ENCODE data around the gene NRCAM. TPM values are rescaled to one million over a fixed set of nuclear protein-coding genes. Genes with fewer than 3 reads are reported as not detected.

Gene NRCAM
- total and polyA plus RNA-seq, 2 of the 8 experiments (the other 6 are each of a cell fraction or from before 2014, with no cell fraction given): 2.7 to 3.8 TPM

GRCh38 chr7:108286290-108286904, 169.8 kb downstream of the NRCAM start:
- H3K23me2 ChIP-seq (ENCODE audit: low read depth, low read length): no peaks in the 10 kb centered on the region
- H2AK5ac ChIP-seq (ENCODE audit: low read depth, low read length): no peak overlapping the region
- H2BK120ac ChIP-seq (replicated peaks; ENCODE audit: low read depth, low read length): no peak overlapping the region
- no peak overlapping the region for H4K8ac ChIP-seq (ENCODE audit: extremely low read depth, insufficient read depth, low read length)
- H3K4me3 ChIP-seq (ENCODE audit: extremely low read depth in 1 of 4, insufficient read depth in 2 of 4, low read depth in 3 of 4, low read length in 4 of 4): no peak overlapping the region
- no peak overlapping the region for H3K14ac ChIP-seq (ENCODE audit: insufficient read length)
- 92 to 100% methylated on average over 2 to 9 of the region's 9 CpGs for WGBS, 2 experiments (ENCODE audit: extremely low coverage in 1 of 2, insufficient coverage in 1 of 2, insufficient read length in 1 of 2, insufficient replicate concordance in 2 of 2, low coverage in 1 of 2, low lambda C conversion rate in 2 of 2, missing lambda C conversion rate in 1 of 2)
- DNase-seq (ENCODE audit: low read depth in 1 of 2, low spot score in 2 of 2): no peak
- no peak overlapping the region for H3K4ac ChIP-seq (replicated peaks; ENCODE audit: insufficient read length, low read depth, low read length)
- ChIA-PET POLR2A (ENCODE audit: partially characterized antibody) (no interaction called here), CTCF (ENCODE audit: partially characterized antibody) (no interaction called here)
- no peak overlapping the region for H4K91ac ChIP-seq (replicated peaks; ENCODE audit: insufficient read length, low read length)
- H3K4me2 ChIP-seq (ENCODE audit: insufficient read depth in 1 of 2, low read depth in 2 of 2, low read length in 2 of 2): no peak overlapping the region
- no peak overlapping the region for H4K5ac ChIP-seq (ENCODE audit: insufficient read length, low read depth, low read length)
- H2BK5ac ChIP-seq (ENCODE audit: low read depth, low read length): no peak overlapping the region
- no peak overlapping the region for H3K9ac ChIP-seq (replicated peaks in 1 of 4; ENCODE audit: extremely low read depth in 1 of 4, low read depth in 3 of 4, low read length in 3 of 4)
- no peaks in the 10 kb centered on the region for H3K36me3 ChIP-seq (ENCODE audit: control insufficient read depth in 2 of 4, insufficient read depth in 4 of 4, low read length in 3 of 4)
- no peak overlapping the region for H2AFZ ChIP-seq (ENCODE audit: low read length)
- no peaks in the 10 kb centered on the region for H3K27me3 ChIP-seq (replicated peaks in 1 of 4; ENCODE audit: control insufficient read depth in 3 of 4, extremely low read depth in 1 of 4, insufficient read depth in 3 of 4, low read length in 3 of 4)
- no peaks in the 10 kb centered on the region for H3K9me3 ChIP-seq (ENCODE audit: insufficient read depth in 2 of 2, low read depth in 1 of 2, low read length in 1 of 2)
- no peaks in the 10 kb centered on the region for H4K20me1 ChIP-seq (replicated peaks in 1 of 2; ENCODE audit: control insufficient read depth in 1 of 2, insufficient read depth in 2 of 2, low read length in 2 of 2)
- peaks cover 0 to 5% (median 0%) of the 10 kb centered on the region in 4 experiments; a peak in 1 of 7 replicates for H3K4me1 ChIP-seq (replicated peaks in 1 of 4; ENCODE audit: control insufficient read depth in 3 of 4, insufficient read depth in 4 of 4, low read length in 3 of 4)
- no peak overlapping the region for H2BK12ac ChIP-seq (ENCODE audit: low read depth, low read length)
- FAIRE-seq: no peak
- H3K56ac ChIP-seq (replicated peaks; ENCODE audit: insufficient read length, low read depth, low read length): no peak overlapping the region
- H2BK20ac ChIP-seq (ENCODE audit: low read length): no peak overlapping the region
- no peak overlapping the region for H3K27ac ChIP-seq (ENCODE audit: low read depth, low read length)
- H2BK15ac ChIP-seq (ENCODE audit: low read length): no peak overlapping the region
- H3K79me2 ChIP-seq (ENCODE audit: control insufficient read depth in 1 of 2, insufficient read depth in 2 of 2, low read length in 2 of 2): no peaks in the 10 kb centered on the region
- no peak overlapping the region for H3K23ac ChIP-seq (ENCODE audit: insufficient read length)
- H3K79me1 ChIP-seq (ENCODE audit: low read depth, low read length): no peaks in the 10 kb centered on the region
- no peak overlapping the region for H3K18ac ChIP-seq (ENCODE audit: extremely low read depth, low read length)
- TF ChIP-seq RXRA (IDR thresholded peaks at IDR 0.05; ENCODE audit: insufficient read depth, low read depth, low read length): no peak
- no peak for TF ChIP-seq GTF2F1 (IDR thresholded peaks at IDR 0.05; ENCODE audit: borderline replicate concordance, low read depth, low read length)
- no peak for TF ChIP-seq RFX5 (IDR thresholded peaks at IDR 0.05; ENCODE audit: borderline replicate concordance, low read depth, low read length)
- no peak for TF ChIP-seq TAF1 (IDR thresholded peaks at IDR 0.05; ENCODE audit: low read depth, low read length)
- no peak for TF ChIP-seq HDAC6 (IDR thresholded peaks at IDR 0.05; ENCODE audit: low read depth, low read length)

All from H1 (cell line).